Cardiac fibroblast (primary cell): Measurements from ENCODE around the gene TBCCD1.

Source experiments
- DNase-seq, 2 donors: peaks; one replicate each; pipeline versions ENCODE4 v3.0.0 to v3.0.0-alpha.2; 2010; ENCODE audit warnings: low read depth in 2 of 2
- H3K4me3 ChIP-seq, 2 donors: replicated peaks in 1 of 2; 1 replicate in 1 of 2; 2 replicates in 1 of 2; pipeline ENCODE4 v1.5.1; 2011; ENCODE audit warnings: low read depth in 2 of 2, low read length in 2 of 2, mild to moderate bottlenecking in 2 of 2, moderate library complexity in 1 of 2
- CTCF ChIP-seq: IDR thresholded peaks from one replicate; pipeline ENCODE4 v1.5.1; 2011; ENCODE audit warnings: low read depth, mild to moderate bottlenecking, low read length, inconsistent platforms

TBCCD1 gene

GRCh38 chr3:186514296-186515002, 52.7 kb downstream of the TBCCD1 start:
- peak; percentile 50 for TF ChIP-seq CTCF
- no peak overlapping the region for H3K4me3 ChIP-seq
- peak in 1 of 2 donors; percentile 19 for DNase-seq

- TF ChIP-seq CTCF, result no peak
- no peak overlapping the region for H3K4me3 ChIP-seq
- no peak for DNase-seq
These were observed 53.8 kb downstream of the TBCCD1 start for GRCh38 chr3:186513386-186513785.

- DNase-seq, result no peak
- TF ChIP-seq CTCF, result no peak
- H3K4me3 ChIP-seq, result no peak overlapping the region
These were observed 54.4 kb downstream of the TBCCD1 start for GRCh38 chr3:186512570-186513302.

GRCh38 chr3:186511702-186512101, 55.4 kb downstream of the TBCCD1 start:
- DNase-seq, result no peak
- H3K4me3 ChIP-seq, result no peak overlapping the region
- no peak for TF ChIP-seq CTCF

- no peak for DNase-seq
These were observed 55.9 kb downstream of the TBCCD1 start for GRCh38 chr3:186511245-186511644.

GRCh38 chr3:186510374-186511079, 56.6 kb downstream of the TBCCD1 start:
- TF ChIP-seq CTCF, result no peak
- no peak overlapping the region for H3K4me3 ChIP-seq
- no peak for DNase-seq

More at GRCh38 chr3:186511245-186511644, 55.9 kb downstream of the TBCCD1 start:
- no peak overlapping the region for H3K4me3 ChIP-seq
- TF ChIP-seq CTCF, result no peak
